Upper lobe of left lung (tissue), 6 donors: ENCODE measurements around the gene GAB2. TPM values are rescaled to one million over a fixed set of nuclear protein-coding genes. Genes with fewer than 3 reads are reported as not detected.

Experiments used
- ATAC-seq, 2 donors: fragments of 200-7000 bp; cut with Tn5 transposase; one replicate each; pipeline ENCODE4 v1.9.1; 2022; ENCODE audit warnings: mild to moderate bottlenecking in 2 of 2, moderate library complexity in 2 of 2; ENCODE audit not compliant: low FRiP score in 2 of 2
- DNase-seq, 2 donors: peaks; one replicate each; pipeline ENCODE4 v3.0.0-alpha.2; 2019 to 2020
- H3K27ac ChIP-seq, 4 donors: fragments of 200-600 bp; sonication (generic); one replicate each; pipeline ENCODE4 v1.5.1; 2016 to 2019
- H3K27me3 ChIP-seq, 4 donors: fragments of 200-600 bp; sonication (generic); one replicate each; pipeline ENCODE4 v1.5.1; 2017 to 2019
- H3K36me3 ChIP-seq, 4 donors: fragments of 200-600 bp; sonication (generic); one replicate each; pipeline ENCODE4 v1.5.1; 2016 to 2019
- H3K4me1 ChIP-seq, 4 donors: fragments of 200-600 bp; sonication (generic); one replicate each; pipeline ENCODE4 v1.5.1; 2018 to 2019
- H3K4me3 ChIP-seq, 4 donors: fragments of 200-600 bp; sonication (generic); one replicate each; pipeline ENCODE4 v1.5.1; 2017 to 2019; ENCODE audit warnings: mild to moderate bottlenecking in 2 of 4, moderate library complexity in 1 of 4
- H3K9me3 ChIP-seq, 4 donors: fragments of 200-600 bp; sonication (generic); one replicate each; pipeline ENCODE4 v1.5.1; 2018 to 2019
- EP300 ChIP-seq, 4 donors: sonication (generic); formaldehyde crosslinking; IDR thresholded peaks; one replicate each; pipeline ENCODE4 v1.5.1; 2017; ENCODE audit warnings: antibody characterized with exemption in 4 of 4, control low read depth in 2 of 4
- POLR2A ChIP-seq, 4 donors: fragments of 450-650 bp; IDR thresholded peaks; one replicate each; pipeline ENCODE4 v1.5.1; 2016 to 2017; ENCODE audit warnings: antibody characterized with exemption in 4 of 4, mild to moderate bottlenecking in 2 of 4
- POLR2AphosphoS5 ChIP-seq, 2 donors: sonication (generic); formaldehyde crosslinking; IDR thresholded peaks; one replicate each; pipeline ENCODE4 v1.5.1; 2017; ENCODE audit warnings: antibody characterized with exemption in 2 of 2
- WGBS, 2 donors: methylation state at CpG; one replicate each; pipeline ENCODE4 v1.1.5; 2017 to 2018; 5-methylcytosine and 5-hydroxymethylcytosine counted together
- total RNA-seq, 6 donors: library from RNA; depleted of rRNA in 4 of 6; stranded (reverse); fragments of >200 nt in 4 of 6; gene quantifications; one replicate each; pipeline versions ENCODE4 v1.1.0 to v1.2.1, GENCODE V29; 2016 to 2021
- TF ChIP-seq, protein P1 (sequence below), 6 experiments: fragments of 450-650 bp in 4 of 6; fragments of 200-600 bp in 2 of 6; sonication (generic) in 2 of 6; IDR thresholded peaks; one replicate each; pipeline ENCODE4 v1.5.1; 2016 to 2019; ENCODE audit warnings: antibody characterized with exemption in 6 of 6
- donor health status: DM: no; HTN: no; CAD: no; lungs with moderate emphysema.
- donor health status: DM: no; HTN: yes; CAD: no; lungs with severe emphysema.

The GAB2 gene
- total RNA-seq, 6 donors from 2014 or later, result 40.9 to 76.6 (median 50.4) TPM

DNA sequence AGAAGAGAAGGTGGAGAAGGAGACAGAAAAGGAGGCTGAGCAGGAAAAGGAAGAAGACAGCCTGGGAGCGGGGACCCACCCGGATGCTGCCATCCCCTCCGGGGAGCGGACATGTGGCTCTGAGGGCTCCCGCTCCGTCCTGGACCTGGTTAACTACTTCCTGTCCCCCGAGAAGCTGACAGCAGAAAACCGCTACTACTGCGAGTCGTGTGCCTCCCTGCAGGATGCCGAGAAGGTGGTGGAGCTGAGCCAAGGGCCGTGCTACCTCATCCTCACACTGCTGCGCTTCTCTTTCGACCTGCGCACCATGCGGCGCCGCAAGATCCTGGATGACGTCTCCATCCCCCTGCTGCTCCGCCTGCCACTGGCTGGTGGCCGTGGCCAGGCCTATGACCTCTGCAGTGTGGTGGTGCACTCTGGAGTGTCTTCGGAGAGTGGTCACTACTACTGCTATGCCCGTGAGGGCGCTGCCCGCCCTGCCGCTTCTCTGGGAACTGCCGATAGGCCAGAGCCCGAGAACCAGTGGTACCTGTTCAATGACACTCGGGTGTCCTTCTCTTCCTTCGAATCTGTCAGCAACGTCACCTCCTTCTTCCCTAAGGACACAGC, 207.5 kb downstream of the GAB2 start:
- Histone ChIP-seq H3K27me3 (no peaks in the 10 kb centered on the region), H3K4me1 (no peaks in the 10 kb centered on the region), H3K9me3 (no peaks in the 10 kb centered on the region), H3K27ac (no peak overlapping the region), H3K4me3 (no peak overlapping the region), H3K36me3 (peaks cover 0 to 52% (median 26%) of the 10 kb centered on the region in 4 donors)
- DNase-seq (no peak), ATAC-seq (no peak)
- TF ChIP-seq POLR2A (IDR thresholded peaks at IDR 0.05), result no peak
- no peak for TF ChIP-seq EP300 (IDR thresholded peaks at IDR 0.05)
- peak in 1 of 2 donors; percentile 7 for TF ChIP-seq POLR2AphosphoS5 (IDR thresholded peaks at IDR 0.05)
- 88 to 91% methylated on average over 25 to 30 of the region's 31 CpGs for WGBS, 2 donors

DNA sequence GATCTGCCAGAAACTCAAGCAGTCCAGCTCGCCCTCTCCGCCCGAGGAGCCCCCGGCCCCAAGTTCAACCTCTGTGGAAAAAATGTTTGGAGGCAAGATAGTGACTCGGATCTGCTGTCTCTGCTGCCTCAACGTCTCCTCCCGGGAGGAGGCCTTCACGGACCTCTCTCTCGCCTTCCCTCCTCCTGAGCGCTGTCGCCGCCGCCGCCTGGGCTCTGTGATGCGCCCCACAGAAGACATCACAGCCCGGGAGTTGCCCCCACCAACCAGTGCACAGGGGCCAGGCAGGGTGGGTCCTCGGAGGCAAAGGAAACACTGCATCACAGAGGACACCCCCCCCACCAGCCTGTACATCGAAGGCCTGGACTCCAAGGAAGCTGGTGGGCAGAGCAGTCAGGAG, 208.1 kb downstream of the GAB2 start:
- peaks cover 0 to 49% (median 21%) of the 10 kb centered on the region in 4 donors for H3K36me3 ChIP-seq
- ATAC-seq (no peak), DNase-seq (peak in 1 of 2 donors; percentile 77)
- WGBS, 2 donors, result 86 to 94% methylated on average over 11 to 18 of the region's 18 CpGs
- no peak overlapping the region for H3K27ac ChIP-seq
- H3K4me1 ChIP-seq, result no peaks in the 10 kb centered on the region
- no peaks in the 10 kb centered on the region for H3K27me3 ChIP-seq
- no peaks in the 10 kb centered on the region for H3K9me3 ChIP-seq
- TF ChIP-seq EP300 (IDR thresholded peaks at IDR 0.05), result no peak
- TF ChIP-seq, protein P1, sequence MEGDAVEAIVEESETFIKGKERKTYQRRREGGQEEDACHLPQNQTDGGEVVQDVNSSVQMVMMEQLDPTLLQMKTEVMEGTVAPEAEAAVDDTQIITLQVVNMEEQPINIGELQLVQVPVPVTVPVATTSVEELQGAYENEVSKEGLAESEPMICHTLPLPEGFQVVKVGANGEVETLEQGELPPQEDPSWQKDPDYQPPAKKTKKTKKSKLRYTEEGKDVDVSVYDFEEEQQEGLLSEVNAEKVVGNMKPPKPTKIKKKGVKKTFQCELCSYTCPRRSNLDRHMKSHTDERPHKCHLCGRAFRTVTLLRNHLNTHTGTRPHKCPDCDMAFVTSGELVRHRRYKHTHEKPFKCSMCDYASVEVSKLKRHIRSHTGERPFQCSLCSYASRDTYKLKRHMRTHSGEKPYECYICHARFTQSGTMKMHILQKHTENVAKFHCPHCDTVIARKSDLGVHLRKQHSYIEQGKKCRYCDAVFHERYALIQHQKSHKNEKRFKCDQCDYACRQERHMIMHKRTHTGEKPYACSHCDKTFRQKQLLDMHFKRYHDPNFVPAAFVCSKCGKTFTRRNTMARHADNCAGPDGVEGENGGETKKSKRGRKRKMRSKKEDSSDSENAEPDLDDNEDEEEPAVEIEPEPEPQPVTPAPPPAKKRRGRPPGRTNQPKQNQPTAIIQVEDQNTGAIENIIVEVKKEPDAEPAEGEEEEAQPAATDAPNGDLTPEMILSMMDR (IDR thresholded peaks at IDR 0.05), result no peak
- TF ChIP-seq POLR2A (IDR thresholded peaks at IDR 0.05), result no peak
- TF ChIP-seq POLR2AphosphoS5 (IDR thresholded peaks at IDR 0.05), result no peak
- H3K4me3 ChIP-seq, result no peak overlapping the region

DNA sequence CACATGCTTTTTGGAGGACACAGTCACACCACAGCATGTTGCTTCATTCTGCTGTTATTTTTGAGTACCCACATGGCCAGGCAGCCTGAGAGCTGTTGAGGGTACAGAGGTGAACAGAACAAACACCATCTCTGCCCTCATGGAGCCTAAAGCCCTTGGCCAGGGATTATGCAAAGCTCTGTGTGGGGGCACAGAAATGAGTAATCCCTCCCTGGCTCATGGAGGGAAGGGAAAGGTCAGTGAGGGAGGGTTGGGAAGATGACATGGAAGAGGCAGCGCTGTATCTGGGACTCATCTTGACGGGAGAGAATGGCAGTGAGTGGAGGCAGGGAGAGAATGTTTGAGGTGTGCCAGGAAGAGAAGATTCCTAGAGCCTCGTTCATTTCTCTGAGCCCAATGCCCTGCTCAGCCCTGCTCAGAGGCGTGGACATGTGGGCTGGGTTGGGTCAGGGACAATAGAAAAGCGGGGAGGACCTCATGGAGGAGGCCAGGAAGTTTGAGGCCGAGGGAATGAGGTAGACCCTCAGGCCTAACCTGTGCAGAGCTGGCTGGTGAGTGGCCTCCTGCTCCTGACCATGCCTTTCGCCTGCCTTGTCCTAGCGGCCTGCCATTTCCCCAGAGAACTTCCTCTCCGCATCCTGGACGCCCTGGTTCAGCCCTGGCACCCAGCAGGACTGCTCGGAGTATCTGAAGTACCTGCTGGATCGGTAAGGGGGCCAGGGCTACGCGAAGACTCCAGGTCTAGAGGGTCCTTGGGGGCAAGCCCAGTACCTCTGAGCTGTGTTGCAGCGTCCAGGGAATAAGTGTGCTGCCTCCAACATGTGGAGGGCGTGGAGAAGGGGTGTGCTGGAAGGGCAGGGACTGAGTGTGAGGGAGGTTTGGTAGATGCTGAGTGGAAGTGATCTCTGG, 209.1 kb downstream of the GAB2 start:
- TF ChIP-seq, protein P1 (IDR thresholded peaks at IDR 0.05), result no peak
- TF ChIP-seq POLR2AphosphoS5 (IDR thresholded peaks at IDR 0.05), result no peak
- no peak for TF ChIP-seq POLR2A (IDR thresholded peaks at IDR 0.05)
- TF ChIP-seq EP300 (IDR thresholded peaks at IDR 0.05), result no peak
- H3K9me3 ChIP-seq, result no peaks in the 10 kb centered on the region
- peaks cover 0 to 48% (median 19%) of the 10 kb centered on the region in 4 donors for H3K36me3 ChIP-seq
- H3K4me1 ChIP-seq, result no peaks in the 10 kb centered on the region
- ATAC-seq (no peak), DNase-seq (no peak)
- no peak overlapping the region for H3K4me3 ChIP-seq
- no peaks in the 10 kb centered on the region for H3K27me3 ChIP-seq
- H3K27ac ChIP-seq, result no peak overlapping the region
- 86 to 92% methylated on average over 12 to 16 of the region's 16 CpGs for WGBS, 2 donors

DNA sequence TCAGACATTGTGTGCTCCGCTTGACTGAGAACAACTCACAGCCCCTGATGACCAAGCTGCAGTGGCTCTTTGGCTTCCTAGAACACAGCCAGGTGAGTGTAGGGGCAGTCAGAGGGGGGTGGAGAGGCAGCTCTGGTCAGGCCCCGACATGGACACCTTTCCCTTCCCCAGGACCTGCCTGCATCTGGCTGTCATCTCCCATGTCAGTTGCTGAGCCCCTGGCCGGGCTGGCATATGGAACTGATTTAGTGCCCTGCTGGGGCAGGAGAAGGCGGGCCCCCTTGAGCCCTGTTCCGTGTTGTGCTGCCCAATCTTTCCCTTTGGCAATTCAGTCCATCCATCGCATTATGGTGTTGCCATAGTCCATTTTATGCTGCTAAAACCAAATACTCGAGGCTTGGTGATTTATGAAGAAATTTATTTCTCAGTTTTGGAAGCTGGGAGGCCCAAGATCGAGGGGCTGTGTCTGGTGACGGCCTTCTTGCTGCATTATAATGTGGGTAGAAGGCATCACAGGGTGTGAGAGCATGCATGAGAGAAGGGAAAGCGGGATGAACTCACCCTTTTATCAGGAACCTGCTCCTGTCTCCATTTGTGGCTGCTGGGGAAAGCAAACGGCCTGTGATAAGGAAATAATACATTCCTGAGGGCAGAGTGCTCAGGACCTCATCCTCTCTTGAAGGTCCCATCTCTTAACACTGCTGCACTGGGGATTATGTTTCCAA, 209.9 kb downstream of the GAB2 start:
- H3K27me3 ChIP-seq, result no peaks in the 10 kb centered on the region
- H3K9me3 ChIP-seq, result no peaks in the 10 kb centered on the region
- no peak overlapping the region for H3K4me3 ChIP-seq
- DNase-seq (no peak), ATAC-seq (no peak)
- no peak for TF ChIP-seq POLR2A (IDR thresholded peaks at IDR 0.05)
- no peak for TF ChIP-seq POLR2AphosphoS5 (IDR thresholded peaks at IDR 0.05)
- TF ChIP-seq EP300 (IDR thresholded peaks at IDR 0.05), result no peak
- TF ChIP-seq, protein P1 (IDR thresholded peaks at IDR 0.05), result no peak
- 90 to 94% methylated on average over 9 to 11 of the region's 11 CpGs for WGBS, 2 donors
- H3K4me1 ChIP-seq, result peaks cover 0 to 7% (median 6%) of the 10 kb centered on the region in 4 donors
- H3K36me3 ChIP-seq, result peaks cover 0 to 48% (median 18%) of the 10 kb centered on the region in 4 donors
- no peak overlapping the region for H3K27ac ChIP-seq

DNA sequence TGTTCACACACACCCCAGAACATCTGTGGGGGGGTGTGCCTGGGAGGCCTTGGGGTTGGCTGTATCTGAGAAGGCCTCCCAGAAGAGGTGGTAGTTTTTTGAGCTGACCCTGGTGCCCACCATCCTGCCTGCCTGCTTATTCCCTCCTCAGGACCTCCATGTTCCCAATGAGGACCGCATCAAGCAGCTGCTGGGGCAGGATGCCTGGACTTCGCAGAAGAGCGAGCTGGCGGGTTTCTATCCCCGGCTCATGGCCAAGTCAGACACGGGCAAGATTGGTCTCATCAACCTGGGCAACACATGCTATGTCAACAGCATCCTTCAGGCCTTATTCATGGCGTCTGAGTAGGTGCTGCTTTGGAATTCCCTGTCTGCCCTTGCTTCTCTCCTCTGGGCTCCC, 211.9 kb downstream of the GAB2 start:
- ATAC-seq (no peak), DNase-seq (no peak)
- Histone ChIP-seq H3K9me3 (no peaks in the 10 kb centered on the region), H3K4me1 (peaks cover 0 to 8% (median 7%) of the 10 kb centered on the region in 4 donors), H3K27me3 (no peaks in the 10 kb centered on the region), H3K36me3 (peaks cover 0 to 55% (median 22%) of the 10 kb centered on the region in 4 donors), H3K4me3 (no peak overlapping the region), H3K27ac (no peak overlapping the region)
- no peak for TF ChIP-seq POLR2AphosphoS5 (IDR thresholded peaks at IDR 0.05)
- TF ChIP-seq, protein P1 (IDR thresholded peaks at IDR 0.05), result no peak
- TF ChIP-seq POLR2A (IDR thresholded peaks at IDR 0.05), result no peak
- no peak for TF ChIP-seq EP300 (IDR thresholded peaks at IDR 0.05)
- 97% methylated on average over 5 to 7 of the region's 7 CpGs for WGBS, 2 donors
